ENCODE measurements around the gene CTBP2.

The CTBP2 gene

GRCh38 chr10:125125951-125126735, 34.2 kb downstream of the CTBP2 start:
- no peak for DNase-seq (ENCODE audit: low spot score)

- no peak for DNase-seq (ENCODE audit: low spot score)
These were observed 35.5 kb downstream of the CTBP2 start for GRCh38 chr10:125124907-125125306.

GRCh38 chr10:125124115-125124487, 36.3 kb downstream of the CTBP2 start:
- DNase-seq (ENCODE audit: low spot score), result no peak

DNA sequence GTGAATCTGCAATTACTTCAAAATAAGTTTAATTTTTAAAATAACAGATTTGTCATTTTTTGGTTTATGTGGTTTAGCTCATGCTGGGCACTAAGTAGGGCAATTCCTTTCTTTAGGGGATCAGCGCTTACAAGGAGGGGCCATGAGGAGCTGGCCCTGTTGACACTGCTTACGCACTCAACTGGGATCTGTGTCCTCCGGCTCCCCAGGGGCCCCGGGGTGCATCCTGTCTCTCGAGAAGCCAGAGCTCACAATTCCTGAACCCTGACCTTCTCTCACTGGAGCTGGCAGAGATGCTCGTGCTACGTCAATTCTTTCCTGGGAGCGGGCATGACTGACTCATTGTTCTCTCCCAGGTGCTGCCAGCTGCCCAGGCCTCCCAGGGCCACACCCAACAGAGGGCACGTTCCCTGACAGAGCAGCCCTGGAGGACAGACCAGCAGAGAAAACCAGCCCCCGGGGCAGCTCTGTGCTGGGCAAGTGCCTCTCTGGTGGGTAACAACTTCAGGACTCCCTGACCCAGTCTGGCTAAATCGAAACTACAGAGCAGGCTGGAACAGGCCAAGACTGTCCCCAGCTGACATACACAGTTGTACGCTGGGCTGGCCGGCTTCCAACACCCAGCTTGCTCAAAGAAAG, 36.8 kb downstream of the CTBP2 start:
- DNase-seq (ENCODE audit: low spot score), result peak; percentile 31

GRCh38 chr10:125122566-125122965, 37.8 kb downstream of the CTBP2 start:
- DNase-seq (ENCODE audit: low spot score), result no peak

DNA sequence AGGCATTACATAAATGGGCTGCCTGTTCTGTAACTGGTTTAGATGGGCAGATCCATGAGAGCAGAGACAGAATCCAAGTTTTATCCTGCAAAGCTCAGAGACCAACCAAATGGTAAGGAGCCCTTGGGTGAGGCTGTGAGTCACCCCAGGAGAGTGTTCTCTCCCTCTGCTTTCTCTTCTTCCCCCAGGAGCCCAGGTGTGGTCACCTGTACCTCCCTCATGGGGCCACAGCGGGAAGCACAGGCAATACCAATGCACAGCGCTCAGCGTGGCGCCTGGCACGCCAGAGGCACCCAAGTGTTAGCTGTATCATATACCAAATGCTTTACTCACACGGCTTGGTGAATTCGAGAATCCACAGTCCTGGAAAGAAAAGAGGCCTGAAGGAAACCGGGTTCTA, 39.4 kb downstream of the CTBP2 start:
- no peak for DNase-seq (ENCODE audit: low spot score)

DNA sequence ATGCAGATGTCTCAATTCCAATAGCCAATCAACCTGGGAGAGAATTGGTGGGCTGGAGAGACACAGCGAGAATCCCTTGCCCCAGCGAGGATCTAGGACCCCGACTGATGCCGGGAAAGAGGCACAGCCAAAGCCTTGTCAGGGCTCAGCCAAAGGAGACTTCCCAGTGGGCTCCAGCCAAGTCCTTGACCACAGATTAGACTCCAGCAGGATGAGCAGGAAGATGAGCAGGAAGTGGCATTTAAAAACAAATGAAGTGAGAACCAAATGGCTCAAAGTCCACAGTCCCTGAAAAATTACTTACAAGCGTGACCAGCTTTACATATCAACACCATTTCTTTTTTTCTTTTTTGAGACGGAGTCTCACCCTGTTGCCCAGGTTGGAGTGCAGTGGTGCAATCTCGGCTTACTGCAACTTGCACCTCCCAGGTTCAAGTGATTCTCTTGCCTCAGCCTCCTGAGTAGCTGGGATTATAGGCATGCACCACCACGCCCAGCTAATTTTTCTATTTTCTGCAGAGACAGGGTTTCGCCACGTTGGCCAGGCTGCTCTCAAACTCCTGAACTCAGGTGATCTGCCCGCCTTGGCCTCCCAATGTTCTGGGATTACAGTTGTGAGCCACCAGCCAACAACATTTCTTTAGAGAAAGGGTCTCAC, 40.2 kb downstream of the CTBP2 start:
- DNase-seq (ENCODE audit: low spot score), result no peak

- no peak for DNase-seq (ENCODE audit: low spot score)
These were observed 41.7 kb downstream of the CTBP2 start for GRCh38 chr10:125118701-125119100.

GRCh38 chr10:125118011-125118611, 42.3 kb downstream of the CTBP2 start:
- no peak for DNase-seq (ENCODE audit: low spot score)

DNA sequence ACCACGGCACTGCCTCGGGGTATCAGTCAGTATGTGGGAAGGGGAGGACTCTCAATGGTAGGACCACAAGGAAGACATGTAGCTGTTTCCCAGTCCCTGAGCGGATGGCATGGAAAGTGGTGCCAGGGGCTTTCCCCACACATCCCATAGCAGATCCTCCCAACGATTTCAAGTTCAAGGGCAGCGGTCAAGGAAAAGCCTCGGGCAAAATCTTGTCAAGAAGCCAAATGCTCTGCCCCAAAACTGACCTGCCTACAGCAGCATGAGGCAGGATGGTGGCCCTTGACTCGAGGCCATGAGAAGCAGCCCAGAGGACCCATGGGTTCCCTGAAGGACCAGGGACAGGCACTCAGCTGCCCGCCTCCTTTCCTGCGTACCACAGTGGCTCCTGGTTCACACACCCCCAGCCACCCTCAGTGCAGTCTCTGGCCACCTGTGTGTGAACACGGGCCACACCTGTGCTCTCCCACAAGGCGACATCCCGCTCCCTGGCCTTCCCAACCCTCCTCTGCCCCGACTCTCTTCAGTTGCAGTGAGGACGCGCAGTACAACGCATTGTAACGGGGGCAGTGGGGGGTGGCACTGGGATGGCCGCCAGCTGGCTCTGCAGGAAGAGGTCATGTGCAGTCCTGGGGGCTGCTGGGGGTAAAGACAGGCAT, 43.6 kb downstream of the CTBP2 start:
- DNase-seq (ENCODE audit: low spot score), result no peak

DNA sequence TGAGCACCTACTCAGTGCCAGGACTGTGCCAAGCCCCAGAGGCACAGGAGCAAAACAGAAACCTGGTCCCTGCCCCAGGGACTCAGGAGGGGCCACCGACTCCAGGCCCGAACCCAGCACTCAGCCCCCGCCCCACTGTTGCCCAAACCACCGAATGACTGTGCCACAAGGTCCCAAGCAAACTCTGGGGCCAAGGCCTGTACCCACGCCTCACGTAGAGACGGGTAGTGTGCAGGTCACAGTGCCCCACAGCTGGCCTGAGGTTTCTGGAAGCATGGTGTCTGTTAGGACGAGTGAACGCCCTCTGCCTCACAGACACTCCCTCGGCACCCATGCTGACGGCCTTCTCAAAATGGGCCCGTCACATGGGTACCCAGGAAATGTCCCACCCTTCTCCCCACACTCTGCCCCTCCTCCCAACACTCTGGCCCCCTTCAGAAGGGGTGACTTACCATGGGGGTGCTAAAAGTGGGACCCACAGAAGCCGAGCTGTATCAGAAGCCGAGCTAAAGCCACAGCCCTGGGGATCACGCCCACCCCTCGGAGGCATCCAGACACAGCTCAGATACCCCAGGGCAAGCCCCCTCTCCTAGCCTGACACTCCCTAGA, 44.2 kb downstream of the CTBP2 start:
- DNase-seq (ENCODE audit: low spot score), result no peak

DNA sequence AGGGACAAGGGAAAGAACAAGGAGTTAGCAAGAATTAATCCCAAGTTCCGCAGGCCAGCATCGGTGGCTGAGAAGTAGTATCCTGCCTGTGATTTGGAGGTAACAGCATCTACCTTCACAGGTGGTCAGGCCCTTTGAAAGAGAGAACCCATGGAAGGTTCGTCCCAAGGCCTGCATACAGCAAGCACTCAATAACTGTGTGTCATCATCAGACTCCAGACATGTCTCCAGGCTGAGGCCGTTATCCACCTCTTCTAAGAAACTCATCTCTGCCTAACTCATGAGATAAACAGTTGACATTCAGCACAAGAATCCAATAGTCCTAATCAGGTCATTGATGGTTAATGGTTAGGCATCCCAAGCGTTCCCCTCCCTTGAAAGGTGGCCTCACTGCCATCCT, 45.0 kb downstream of the CTBP2 start:
- DNase-seq (ENCODE audit: low spot score), result no peak

DNA sequence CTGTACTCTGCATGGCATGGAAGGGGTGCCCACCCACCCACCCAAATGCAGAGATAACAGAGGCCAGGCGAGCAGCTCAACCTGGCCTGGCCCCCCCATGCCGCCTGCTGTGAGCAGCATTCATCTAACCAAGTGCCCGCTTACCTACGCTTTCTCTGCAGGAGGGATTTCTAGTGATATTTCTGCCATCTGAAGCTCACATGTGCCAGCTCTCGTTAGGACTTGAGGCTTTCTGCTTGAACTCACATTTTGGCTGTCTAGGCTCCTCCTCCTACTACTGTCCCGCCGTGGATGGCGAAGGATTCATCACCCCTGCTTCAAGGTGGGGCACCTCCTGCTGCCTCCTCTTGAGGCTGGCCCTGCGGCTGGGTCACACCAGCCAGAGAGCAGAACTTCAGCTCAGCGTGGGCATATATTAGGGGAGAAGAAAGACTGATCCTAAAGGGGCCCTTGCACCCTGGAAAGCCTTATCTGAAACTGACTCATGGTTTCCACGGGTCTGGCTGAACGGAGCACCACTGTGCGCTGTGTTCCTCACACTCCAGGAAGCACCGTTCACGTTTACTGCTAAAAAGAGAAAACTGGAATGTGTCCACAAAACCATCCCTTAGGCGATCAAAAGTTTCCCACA, 45.5 kb downstream of the CTBP2 start:
- no peak for DNase-seq (ENCODE audit: low spot score)

DNA sequence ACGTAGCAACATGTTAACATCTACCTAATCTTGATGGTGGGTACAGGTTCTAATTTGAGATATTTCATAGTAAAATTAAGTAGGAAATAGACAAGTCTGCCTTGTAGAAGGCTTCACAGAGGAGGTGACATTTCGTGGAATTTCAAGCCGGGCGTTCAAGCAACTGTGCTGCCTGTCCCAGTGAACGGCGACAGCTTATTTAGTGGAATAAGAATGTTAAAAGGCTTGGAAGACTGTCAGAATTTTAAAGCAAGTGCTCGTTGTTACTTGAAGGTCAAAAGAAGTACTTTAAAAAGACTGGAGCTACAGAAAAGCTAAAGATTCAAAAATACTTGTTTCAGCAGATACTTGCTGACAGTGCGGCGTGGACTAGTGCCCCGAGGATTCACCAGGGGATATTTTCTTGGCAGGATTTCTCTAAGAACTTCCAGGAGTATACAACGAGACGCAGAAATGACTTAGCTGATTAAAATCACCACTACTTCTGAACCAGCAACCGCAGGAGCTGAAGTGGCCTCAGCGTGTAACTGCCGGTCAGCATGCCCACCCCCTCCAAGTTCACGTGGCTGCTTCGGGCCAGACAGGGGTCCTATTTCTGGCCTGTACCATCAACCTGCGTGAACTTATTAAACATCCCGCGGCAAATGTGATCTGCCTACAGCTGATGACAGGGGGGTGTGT, 46.5 kb downstream of the CTBP2 start:
- no peak for DNase-seq (ENCODE audit: low spot score)

DNA sequence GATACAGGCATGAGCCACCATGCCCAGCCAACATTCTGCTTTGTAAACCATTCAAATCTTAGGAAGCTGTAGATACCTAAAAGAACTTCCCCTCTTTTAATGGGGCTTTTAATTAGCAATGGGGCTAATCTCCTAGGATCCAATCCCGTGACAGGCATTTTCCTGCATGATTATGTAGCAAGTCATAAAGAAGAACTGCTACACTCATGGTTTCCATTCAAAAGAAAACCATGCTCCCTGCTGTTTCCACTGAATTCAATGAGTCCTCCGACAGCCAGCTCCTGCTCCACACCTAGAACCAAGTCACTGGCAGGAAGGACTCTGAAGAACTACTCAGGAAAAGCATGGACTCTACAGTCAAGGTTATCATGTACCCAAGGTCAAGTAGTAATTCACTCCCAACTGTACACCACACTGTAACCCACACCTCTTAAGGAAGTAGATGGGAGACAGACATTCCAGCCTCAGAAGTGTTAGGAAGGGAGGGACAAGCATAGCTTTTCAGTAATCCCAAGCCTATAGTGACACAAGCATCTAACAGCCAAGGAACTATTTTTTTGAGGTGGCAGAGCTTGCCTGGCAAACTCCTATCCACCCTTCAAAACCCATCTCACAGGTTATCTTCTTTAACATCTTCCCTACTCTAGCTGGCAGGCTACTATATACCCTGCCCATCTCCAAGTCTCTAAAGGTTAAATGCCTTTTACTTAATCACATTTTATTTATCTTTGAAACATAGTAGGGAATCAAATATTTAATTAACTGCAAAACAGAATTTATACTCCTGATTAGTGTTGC, 47.5 kb downstream of the CTBP2 start:
- DNase-seq (ENCODE audit: low spot score), result no peak

GRCh38 chr10:125111118-125111727, 49.1 kb downstream of the CTBP2 start:
- DNase-seq (ENCODE audit: low spot score), result no peak

GRCh38 chr10:125107965-125108580, 52.3 kb downstream of the CTBP2 start:
- no peak for DNase-seq (ENCODE audit: low spot score)

- no peak for DNase-seq (ENCODE audit: low spot score)
These were observed 53.0 kb downstream of the CTBP2 start for GRCh38 chr10:125107166-125107949.
